HepG2 (cell line): Measurements from ENCODE around the gene CCDC192. TPM values are rescaled to one million over a fixed set of nuclear protein-coding genes. Genes with fewer than 3 reads are reported as not detected.

Experiments
- ATAC-seq: fragments of 200-7000 bp; cut with Tn5 transposase; 3 replicates; pipeline ENCODE4 v1.9.1; 2020; ENCODE audit warnings: mild to moderate bottlenecking, moderate library complexity
- BruUV-seq: library from RNA; stranded (reverse); fragments of 400-500 nt; replicated peaks from 2 replicates; lab custom pipeline; 2021; lab: Mats Ljungman, UMichigan
- CTCF ChIA-PET: fragments of 300-600 bp; formaldehyde crosslinking; extraction: SDS; loops from one replicate; lab custom pipeline; 2021; ENCODE audit warnings: low total read pairs, inconsistent platforms, low intra/inter-chr PET ratio; lab: Yijun Ruan, JAX
- POLR2A ChIA-PET: fragments of 350-600 bp; sonication (Branson Sonifier 250); formaldehyde crosslinking; loops from one replicate; lab custom pipeline; 2020; ENCODE audit warnings: antibody characterized with exemption, inconsistent platforms; lab: Yijun Ruan, JAX
- DNase-seq: peaks from one replicate; pipeline ENCODE4 v3.0.0-alpha.2; 2015; ENCODE audit warnings: low spot score
- FAIRE-seq: peaks from 3 replicates; lab custom pipeline; 2011; peaks lifted over from hg19 to GRCh38; lab: Jason Lieb, UNC
- H2AFZ ChIP-seq: one replicate; pipeline ENCODE4 v1.6.1; 2011; ENCODE audit warnings: low read length, inconsistent platforms
- H3K27ac ChIP-seq: fragments of 300-600 bp; 3 replicates; pipeline ENCODE4 v1.8.0; 2011; ENCODE audit warnings: mixed run types, mild to moderate bottlenecking, mixed read lengths, low read length, inconsistent platforms; ENCODE audit not compliant: insufficient read depth; ENCODE audit errors: extremely low read length
- H3K27me3 ChIP-seq, 2 experiments: fragments of 200-600 bp in 1 of 2; 2 replicates in 1 of 2; 3 replicates in 1 of 2; pipeline versions ENCODE4 v1.6.0 to v1.8.0; 2011; ENCODE audit warnings: low read length in 2 of 2, mild to moderate bottlenecking in 2 of 2, moderate library complexity in 2 of 2, inconsistent platforms in 1 of 2; ENCODE audit not compliant: insufficient read depth in 2 of 2, control insufficient read depth in 1 of 2
- H3K36me3 ChIP-seq, 2 experiments: fragments of 200-600 bp in 1 of 2; replicated peaks in 1 of 2; 2 replicates in 1 of 2; 3 replicates in 1 of 2; pipeline versions ENCODE4 v1.5.1 to v1.8.0; 2011; ENCODE audit warnings: low read length in 2 of 2, inconsistent platforms in 1 of 2; ENCODE audit not compliant: insufficient read depth in 2 of 2, control insufficient read depth in 1 of 2
- H3K4me1 ChIP-seq: 2 replicates; pipeline ENCODE4 v1.5.1; 2012; ENCODE audit warnings: low read length, inconsistent platforms; ENCODE audit not compliant: insufficient read depth
- H3K4me2 ChIP-seq: 2 replicates; pipeline ENCODE4 v1.6.0; 2011; ENCODE audit warnings: low read depth, low read length, inconsistent platforms
- H3K4me3 ChIP-seq, 3 experiments: fragments of 200-600 bp in 1 of 3; sonication (generic), shearing (Covaris generic) in 1 of 3; replicated peaks in 1 of 3; 2 replicates each; pipeline ENCODE4 v1.5.1; 2011 to 2016; ENCODE audit warnings: low read length in 3 of 3, inconsistent platforms in 2 of 3, low read depth in 2 of 3, mild to moderate bottlenecking in 2 of 3, control low read depth in 1 of 3, mixed read lengths in 1 of 3; ENCODE audit not compliant: insufficient read depth in 1 of 3
- H3K79me2 ChIP-seq: one replicate; pipeline ENCODE4 v1.6.1; 2011; ENCODE audit warnings: low read length, inconsistent platforms; ENCODE audit not compliant: insufficient read depth
- H3K9ac ChIP-seq: 2 replicates; pipeline ENCODE4 v1.6.0; 2011; ENCODE audit warnings: mild to moderate bottlenecking, low read depth, low read length, inconsistent platforms; ENCODE audit not compliant: insufficient read depth
- H3K9me3 ChIP-seq: 2 replicates; pipeline ENCODE4 v1.5.1; 2012; ENCODE audit warnings: mild to moderate bottlenecking, low read length
- H4K20me1 ChIP-seq: 2 replicates; pipeline ENCODE4 v1.6.0; 2011; ENCODE audit warnings: inconsistent platforms, mild to moderate bottlenecking, low read length, moderate library complexity; ENCODE audit not compliant: insufficient read depth
- DNMT3B ChIP-seq: conservative IDR thresholded peaks from 2 replicates; pipeline ENCODE4 v1.6.1; 2016; ENCODE audit warnings: missing biosample characterization, control low read depth
- GATAD1 ChIP-seq: IDR thresholded peaks from 2 replicates; pipeline ENCODE4 v1.6.1; 2016; ENCODE audit warnings: missing genetic modification reagents, missing compliant biosample characterization
- HMGA1 ChIP-seq: sonication (generic); formaldehyde crosslinking; conservative IDR thresholded peaks from 2 replicates; pipeline ENCODE4 v1.4.0; 2020; ENCODE audit warnings: missing genetic modification reagents
- HNRNPL ChIP-seq: fragments of 200-400 bp; formaldehyde crosslinking; IDR thresholded peaks from 2 replicates; pipeline ENCODE4 v1.6.1; 2017; ENCODE audit warnings: mild to moderate bottlenecking, low read depth, low read length
- MYNN ChIP-seq: sonication (generic); formaldehyde crosslinking; IDR thresholded peaks from 2 replicates; pipeline ENCODE4 v1.4.0; 2020; ENCODE audit warnings: mild to moderate bottlenecking, low read depth, missing genetic modification reagents
- NFYB ChIP-seq: sonication (generic); formaldehyde crosslinking; IDR thresholded peaks from 2 replicates; pipeline ENCODE4 v1.4.0; 2020; ENCODE audit warnings: missing genetic modification reagents
- RAD51 ChIP-seq: fragments of 450-650 bp; IDR thresholded peaks from 2 replicates; pipeline ENCODE4 v1.6.1; 2016; ENCODE audit warnings: borderline replicate concordance
- RBFOX2 ChIP-seq: fragments of 200-400 bp; formaldehyde crosslinking; IDR thresholded peaks from 2 replicates; pipeline ENCODE4 v1.6.1; 2017; ENCODE audit warnings: low read depth, mild to moderate bottlenecking, low read length
- RFXANK ChIP-seq: IDR thresholded peaks from 2 replicates; pipeline ENCODE4 v1.6.1; 2016
- SMAD3 ChIP-seq: sonication (generic); formaldehyde crosslinking; IDR thresholded peaks from 2 replicates; pipeline ENCODE4 v1.4.0; 2020; ENCODE audit warnings: missing genetic modification reagents
- SOX6 ChIP-seq, 2 experiments: fragments of 450-650 bp in 1 of 2; sonication (generic) in 1 of 2; formaldehyde crosslinking in 1 of 2; IDR thresholded peaks; 2 replicates each; pipeline versions ENCODE4 v1.4.0 to v1.6.1; 2017 to 2020; ENCODE audit warnings: antibody characterized with exemption in 1 of 2, mild to moderate bottlenecking in 1 of 2, missing genetic modification reagents in 1 of 2
- SRY ChIP-seq: sonication (generic); formaldehyde crosslinking; IDR thresholded peaks from 2 replicates; pipeline ENCODE4 v1.8.0; 2022; ENCODE audit warnings: mild to moderate bottlenecking, missing genetic modification reagents
- THAP8 ChIP-seq: sonication (generic); formaldehyde crosslinking; IDR thresholded peaks from 2 replicates; pipeline ENCODE4 v1.5.1; 2020; ENCODE audit warnings: missing genetic modification reagents, mild to moderate bottlenecking, borderline replicate concordance
- U2AF2 ChIP-seq: fragments of 200-400 bp; formaldehyde crosslinking; IDR thresholded peaks from 2 replicates; pipeline ENCODE4 v1.6.1; 2017; ENCODE audit warnings: low read depth, mild to moderate bottlenecking, low read length
- ZNF704 ChIP-seq: sonication (generic); formaldehyde crosslinking; IDR thresholded peaks from 2 replicates; pipeline ENCODE4 v1.8.1; 2023; ENCODE audit warnings: mild to moderate bottlenecking, inconsistent platforms, moderate library complexity, missing genetic modification reagents, borderline replicate concordance
- ZSCAN29 ChIP-seq: sonication (generic); formaldehyde crosslinking; conservative IDR thresholded peaks from 2 replicates; pipeline ENCODE4 v1.4.0; 2020; ENCODE audit warnings: mild to moderate bottlenecking, missing genetic modification reagents
- ZSCAN5A ChIP-seq: sonication (generic); formaldehyde crosslinking; IDR thresholded peaks from 2 replicates; pipeline ENCODE4 v1.8.0; 2022; ENCODE audit warnings: mild to moderate bottlenecking, missing genetic modification reagents, borderline replicate concordance
- in situ Hi-C: cut with HindIII; loops from 2 replicates; pipeline ENCODE4 v1.10.0; 2017; ENCODE audit warnings: low pct_unique_long_range_greater_than_20kb; ENCODE audit not compliant: extremely low pct_ligation_motif_present
- intact Hi-C: fragments of 100-400 bp; cut with micrococcal nuclease; formaldehyde crosslinking; loops from one replicate; pipeline ENCODE4 v1.10.0; 2022; ENCODE audit not compliant: unreplicated experiment
- polyA plus RNA-seq, 8 experiments: library from polyadenylated mRNA; depleted of rRNA in 3 of 8; stranded (reverse) in 7 of 8; unstranded in 1 of 8; fragments of >200 nt; fragmentation: Illumina TruSeq in 4 of 8; extraction: Trizol in 4 of 8; gene quantifications; 2 replicates each; pipeline versions ENCODE4 v1.2.1 to v1.2.3, GENCODE V29; 2011 to 2016; ENCODE audit warnings: low read depth in 4 of 8, missing spikeins in 1 of 8, mixed read lengths in 1 of 8; ENCODE audit not compliant: insufficient read depth in 1 of 8
- total RNA-seq, 5 experiments: library from RNA; depleted of rRNA; stranded (reverse); fragments of >200 nt; fragmentation: Illumina TruSeq; extraction: Trizol; gene quantifications; 2 replicates each; pipeline ENCODE4 v1.2.3, GENCODE V29; 2016; ENCODE audit warnings: low read depth in 1 of 5

CCDC192 gene
- total and polyA plus RNA-seq, 2 of the 13 experiments (the other 11 are each of a cell fraction or from before 2014, with no cell fraction given), result not detected

GRCh38 chr5:127969002-127969401 is 265.8 kb downstream of the CCDC192 start (continued):
- no peak for TF ChIP-seq ZSCAN5A (CRISPR knock-in tag)
- TF ChIP-seq RBFOX2, result no peak
- TF ChIP-seq SRY, result no peak

GRCh38 chr5:127969651-127970050 is 266.5 kb downstream of the CCDC192 start:
- H3K9me3 ChIP-seq, result no peaks in the 10 kb centered on the region
- H3K4me3 ChIP-seq, result no peak overlapping the region
- DNase-seq (no peak), ATAC-seq (no peak), FAIRE-seq (no peak)
- no peaks in the 10 kb centered on the region for H3K4me1 ChIP-seq
- H3K36me3 ChIP-seq, result no peaks in the 10 kb centered on the region
- H3K27me3 ChIP-seq, result no peaks in the 10 kb centered on the region
- no peaks in the 10 kb centered on the region for H4K20me1 ChIP-seq
- POLR2A ChIA-PET, result no interaction called here
- intact Hi-C loops, result no loop called here
- CTCF ChIA-PET, result no interaction called here
- in situ Hi-C loops, result no loop called here
- BruUV-seq, result no TSS peak
- no peak overlapping the region for H3K4me2 ChIP-seq
- no peak overlapping the region for H2AFZ ChIP-seq
- H3K27ac ChIP-seq, result no peak overlapping the region
- no peaks in the 10 kb centered on the region for H3K79me2 ChIP-seq
- no peak for TF ChIP-seq RAD51
- TF ChIP-seq SMAD3, result no peak
- TF ChIP-seq GATAD1 (CRISPR knock-in tag), result no peak
- TF ChIP-seq SOX6 (IDR thresholded peaks at IDR 0.05), result no peak
- no peak for TF ChIP-seq SOX6 (CRISPR knock-in tag; IDR thresholded peaks at IDR 0.05)
- TF ChIP-seq HNRNPL, result no peak
- TF ChIP-seq U2AF2, result no peak
- no peak for TF ChIP-seq MYNN (CRISPR knock-in tag)
- no peak for TF ChIP-seq NFYB (CRISPR knock-in tag)
- TF ChIP-seq DNMT3B (CRISPR knock-in tag), result no peak
- no peak for TF ChIP-seq HMGA1
- no peak for TF ChIP-seq THAP8
- no peak for TF ChIP-seq RFXANK
- no peak for TF ChIP-seq ZSCAN29 (CRISPR knock-in tag)
- no peak for TF ChIP-seq ZNF704 (CRISPR knock-in tag)
- H3K9ac ChIP-seq, result no peak overlapping the region
